ENCODE measurements around the gene ZNF385C. TPM values are rescaled to one million over a fixed set of nuclear protein-coding genes. Genes with fewer than 3 reads are reported as not detected.
A peak's percentile ranks its signal among the peaks of the same experiment; 100 is the strongest.
"Not testable (repeated sequence)": the region's sequence is repeated elsewhere in the genome, so short reads cannot be mapped to it uniquely, and the experiment has no call there.

Gene ZNF385C, protein sequence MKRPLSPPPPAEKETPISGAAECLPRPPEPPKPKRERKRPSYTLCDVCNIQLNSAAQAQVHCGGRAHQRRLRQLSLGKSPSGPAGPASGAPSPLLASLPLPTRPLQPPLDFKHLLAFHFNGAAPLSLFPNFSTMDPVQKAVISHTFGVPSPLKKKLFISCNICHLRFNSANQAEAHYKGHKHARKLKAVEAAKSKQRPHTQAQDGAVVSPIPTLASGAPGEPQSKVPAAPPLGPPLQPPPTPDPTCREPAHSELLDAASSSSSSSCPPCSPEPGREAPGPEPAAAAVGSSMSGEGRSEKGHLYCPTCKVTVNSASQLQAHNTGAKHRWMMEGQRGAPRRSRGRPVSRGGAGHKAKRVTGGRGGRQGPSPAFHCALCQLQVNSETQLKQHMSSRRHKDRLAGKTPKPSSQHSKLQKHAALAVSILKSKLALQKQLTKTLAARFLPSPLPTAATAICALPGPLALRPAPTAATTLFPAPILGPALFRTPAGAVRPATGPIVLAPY
- total RNA-seq = 1 to 10 TPM in 1 of 4 donors, under 1 TPM in 1, not detected in 2; 0.53 to 1.3 TPM

DNA sequence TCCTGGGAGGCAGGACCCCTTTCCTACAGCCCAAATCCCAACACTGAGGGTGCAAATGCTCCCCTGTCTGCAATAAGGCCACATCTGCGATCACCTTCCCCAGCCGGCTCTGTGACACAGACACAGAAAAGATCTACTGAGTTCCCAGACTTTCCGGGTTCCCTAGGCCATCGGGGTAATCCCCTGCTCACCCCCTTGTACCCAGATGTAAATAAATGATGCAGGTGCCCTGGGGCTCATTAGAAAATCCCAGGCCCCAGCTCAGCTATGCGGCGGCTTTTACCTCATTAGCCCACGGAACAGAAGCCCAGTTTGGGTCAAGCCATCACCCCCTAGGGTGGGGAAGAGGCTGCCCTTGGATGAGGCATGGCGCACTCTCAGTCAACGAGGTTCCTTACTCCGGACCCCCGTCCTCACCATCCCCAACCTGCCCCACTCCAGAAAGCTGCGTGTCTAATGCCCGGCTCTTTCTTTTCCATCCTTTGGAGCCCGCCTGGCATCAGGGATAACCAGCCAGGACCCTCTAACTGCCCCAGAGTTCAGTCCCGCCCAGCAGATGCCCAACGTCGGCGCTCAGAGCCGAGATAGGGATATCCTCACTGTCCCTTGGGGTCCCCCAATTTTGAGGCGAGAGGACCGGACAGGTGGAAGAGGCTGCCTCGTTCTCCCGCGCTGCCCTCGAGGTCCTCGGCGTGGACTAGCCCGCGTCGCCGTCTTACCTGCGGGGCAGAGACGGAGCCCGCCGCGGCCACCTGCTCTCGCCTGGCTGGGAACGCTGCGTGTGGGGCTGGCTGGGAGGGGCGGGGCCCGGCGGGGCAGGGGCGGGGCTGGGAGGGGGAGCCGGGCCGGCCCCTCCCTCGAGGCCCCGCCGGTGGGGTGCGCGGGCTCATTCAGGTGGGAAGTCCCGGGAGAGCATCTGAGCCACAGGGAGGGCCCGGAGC, at the start of gene ZNF385C:
TSS of gene ZNF385C (minus strand) at position 783 of the 941 bp plus-strand sequence. CDS start 35,417 bp downstream, outside the sequence.
- Histone ChIP-seq H3K27ac (peak within 1 kb of the TSS in 1 of 4 donors; percentile 7), H3K27me3 (peaks cover 0 to 8% of the 10 kb centered on the region in 2 donors), H3K9me3 (no peaks in the 10 kb centered on the region), H3K4me1 (peaks cover 0 to 11% (median 9%) of the 10 kb centered on the region in 4 donors), H3K4me3 (peak within 1 kb of the TSS; percentile 12 to 43 (median 22)), H3K36me3 (no peaks in the 10 kb centered on the region)
- DNase-seq = peak in 2 of 3 donors; percentile 39 to 58
- TF ChIP-seq POLR2A (IDR thresholded peaks at IDR 0.05) = no peak
- TF ChIP-seq, protein P1, sequence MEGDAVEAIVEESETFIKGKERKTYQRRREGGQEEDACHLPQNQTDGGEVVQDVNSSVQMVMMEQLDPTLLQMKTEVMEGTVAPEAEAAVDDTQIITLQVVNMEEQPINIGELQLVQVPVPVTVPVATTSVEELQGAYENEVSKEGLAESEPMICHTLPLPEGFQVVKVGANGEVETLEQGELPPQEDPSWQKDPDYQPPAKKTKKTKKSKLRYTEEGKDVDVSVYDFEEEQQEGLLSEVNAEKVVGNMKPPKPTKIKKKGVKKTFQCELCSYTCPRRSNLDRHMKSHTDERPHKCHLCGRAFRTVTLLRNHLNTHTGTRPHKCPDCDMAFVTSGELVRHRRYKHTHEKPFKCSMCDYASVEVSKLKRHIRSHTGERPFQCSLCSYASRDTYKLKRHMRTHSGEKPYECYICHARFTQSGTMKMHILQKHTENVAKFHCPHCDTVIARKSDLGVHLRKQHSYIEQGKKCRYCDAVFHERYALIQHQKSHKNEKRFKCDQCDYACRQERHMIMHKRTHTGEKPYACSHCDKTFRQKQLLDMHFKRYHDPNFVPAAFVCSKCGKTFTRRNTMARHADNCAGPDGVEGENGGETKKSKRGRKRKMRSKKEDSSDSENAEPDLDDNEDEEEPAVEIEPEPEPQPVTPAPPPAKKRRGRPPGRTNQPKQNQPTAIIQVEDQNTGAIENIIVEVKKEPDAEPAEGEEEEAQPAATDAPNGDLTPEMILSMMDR (IDR thresholded peaks at IDR 0.05) = no peak

DNA sequence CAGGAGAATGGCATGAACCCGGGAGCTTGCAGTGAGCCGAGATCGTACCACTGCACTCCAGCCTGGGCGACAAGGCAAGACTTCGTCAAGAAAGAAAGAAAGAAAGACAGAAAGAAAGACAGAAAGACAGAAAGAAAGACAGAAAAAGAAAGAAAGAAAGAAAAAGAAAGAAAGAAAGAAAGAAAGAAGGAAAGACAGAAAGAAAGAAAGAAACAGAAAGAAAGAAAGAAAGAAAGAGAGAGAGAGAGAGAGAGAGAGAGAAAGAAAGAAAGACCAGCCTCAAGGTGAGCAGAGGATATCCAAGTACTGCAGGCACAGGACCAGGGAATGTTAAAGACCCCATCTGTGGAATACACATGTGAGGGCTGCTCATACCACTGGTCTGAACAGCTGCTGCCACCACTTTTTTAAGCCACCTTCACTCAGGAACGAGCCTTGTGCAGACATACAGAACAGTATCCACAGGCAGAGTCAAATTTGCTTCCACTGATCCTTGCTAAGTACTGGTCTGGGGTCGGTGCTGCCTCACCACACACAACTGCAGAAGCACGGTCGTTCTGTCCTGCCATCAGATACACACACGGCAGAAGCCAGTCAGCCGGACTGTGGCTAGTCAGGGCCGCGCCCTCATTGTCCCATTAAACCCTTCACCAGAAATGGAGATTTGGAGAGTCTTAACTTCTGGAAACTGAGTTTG, 48.8 kb upstream of the ZNF385C start:
- H3K36me3 ChIP-seq = peaks cover 0 to 58% (median 0%) of the 10 kb centered on the region in 3 donors
- TF ChIP-seq, protein P1 (IDR thresholded peaks at IDR 0.05) = no peak
- TF ChIP-seq POLR2A (IDR thresholded peaks at IDR 0.05) = no peak

DNA sequence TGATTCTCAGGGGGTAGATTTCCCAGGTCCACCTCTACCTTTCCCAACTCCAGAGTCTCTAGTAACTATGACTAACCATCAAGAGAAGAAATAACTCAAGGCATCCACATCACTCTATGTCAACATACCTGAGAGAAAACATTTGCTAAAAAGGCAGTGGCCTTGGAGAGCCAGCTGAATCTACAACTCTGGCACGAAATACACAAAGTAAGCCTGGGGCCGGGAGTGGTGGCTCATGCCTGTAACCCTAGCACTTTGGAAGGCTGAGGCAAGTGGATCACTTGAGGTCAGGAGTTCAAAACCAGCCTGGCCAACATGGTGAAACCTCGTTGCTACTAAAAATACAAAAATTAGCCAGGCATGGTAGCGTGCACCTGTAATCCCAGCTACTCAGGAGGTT, 44.9 kb upstream of the ZNF385C start:
- H3K4me3 ChIP-seq, DNase-seq, H3K9me3 ChIP-seq, H3K27ac ChIP-seq, H3K27me3 ChIP-seq: not testable (repeated sequence)
- peaks cover 0 to 25% (median 2%) of the 10 kb centered on the region in 4 donors for H3K4me1 ChIP-seq
- H3K36me3 ChIP-seq = peaks cover 0 to 53% (median 0%) of the 10 kb centered on the region in 3 donors

More for the DNA sequence above, 48.8 kb upstream of the ZNF385C start:
- H3K4me1 ChIP-seq = peaks cover 0 to 10% (median under 1%) of the 10 kb centered on the region in 4 donors
- H3K9me3 ChIP-seq = no peaks in the 10 kb centered on the region
- no peak for DNase-seq
- no peak overlapping the region for H3K27ac ChIP-seq
- no peaks in the 10 kb centered on the region for H3K27me3 ChIP-seq
- H3K4me3 ChIP-seq = no peak overlapping the region

DNA sequence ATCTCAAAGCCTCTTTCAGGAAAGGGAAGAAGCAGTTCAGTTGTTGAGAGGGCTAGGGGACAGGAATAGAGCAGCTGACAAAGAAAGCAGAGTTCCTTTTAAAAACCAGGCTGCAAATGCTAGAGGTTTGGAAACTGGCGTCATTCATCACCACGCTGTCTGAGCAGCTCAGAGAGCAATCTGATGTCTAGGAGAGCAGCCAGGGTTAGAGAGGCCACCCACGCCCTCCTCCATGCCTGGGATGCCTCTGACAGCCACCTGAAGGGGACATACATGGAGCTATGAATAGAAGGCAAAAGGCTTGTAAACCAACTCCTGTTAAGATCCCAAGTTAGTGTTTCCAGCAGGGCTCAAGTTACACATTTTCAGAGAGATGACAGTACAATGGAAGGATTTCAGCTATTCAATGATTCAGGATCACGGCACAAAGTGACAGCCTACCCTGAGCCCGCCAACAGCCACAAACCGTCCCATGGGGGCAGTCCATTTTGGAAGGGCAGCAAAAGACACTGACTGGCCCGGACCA, 44.2 kb upstream of the ZNF385C start:
- Histone ChIP-seq H3K4me3 (no peak overlapping the region), H3K27me3 (no peaks in the 10 kb centered on the region), H3K27ac (no peak overlapping the region), H3K36me3 (peaks cover 0 to 47% (median 0%) of the 10 kb centered on the region in 3 donors), H3K9me3 (no peaks in the 10 kb centered on the region), H3K4me1 (peaks cover 0 to 30% (median 2%) of the 10 kb centered on the region in 4 donors)
- TF ChIP-seq, protein P1 (IDR thresholded peaks at IDR 0.05) = no peak
- no peak for TF ChIP-seq POLR2A (IDR thresholded peaks at IDR 0.05)
- DNase-seq = no peak

DNA sequence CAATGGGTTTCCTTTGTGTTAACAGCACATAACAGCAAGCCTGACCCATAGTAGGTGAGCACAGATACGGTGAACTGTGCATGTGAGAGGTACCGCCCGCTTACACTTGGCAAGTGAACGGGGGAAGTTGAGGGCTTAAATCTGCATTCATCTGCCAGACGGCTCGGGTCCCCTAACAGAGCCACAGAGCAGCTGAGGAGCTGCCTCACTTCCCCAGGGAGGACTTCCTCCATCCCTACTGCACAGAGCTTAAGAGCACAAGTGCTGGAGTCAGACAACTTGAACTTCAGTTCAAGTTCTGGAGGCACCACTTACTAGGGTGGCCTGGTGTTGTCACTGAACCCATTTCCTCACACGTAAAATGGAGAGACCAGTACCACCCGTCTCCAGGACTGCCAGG, 43.1 kb upstream of the ZNF385C start:
- peaks cover 0 to 36% (median 0%) of the 10 kb centered on the region in 3 donors for H3K36me3 ChIP-seq
- no peak overlapping the region for H3K4me3 ChIP-seq
- DNase-seq = no peak
- H3K9me3 ChIP-seq = no peaks in the 10 kb centered on the region
- TF ChIP-seq, protein P1 (IDR thresholded peaks at IDR 0.05) = no peak
- no peak for TF ChIP-seq POLR2A (IDR thresholded peaks at IDR 0.05)
- H3K4me1 ChIP-seq = peaks cover 0 to 39% (median 6%) of the 10 kb centered on the region in 4 donors
- H3K27ac ChIP-seq = no peak overlapping the region
- no peaks in the 10 kb centered on the region for H3K27me3 ChIP-seq

DNA sequence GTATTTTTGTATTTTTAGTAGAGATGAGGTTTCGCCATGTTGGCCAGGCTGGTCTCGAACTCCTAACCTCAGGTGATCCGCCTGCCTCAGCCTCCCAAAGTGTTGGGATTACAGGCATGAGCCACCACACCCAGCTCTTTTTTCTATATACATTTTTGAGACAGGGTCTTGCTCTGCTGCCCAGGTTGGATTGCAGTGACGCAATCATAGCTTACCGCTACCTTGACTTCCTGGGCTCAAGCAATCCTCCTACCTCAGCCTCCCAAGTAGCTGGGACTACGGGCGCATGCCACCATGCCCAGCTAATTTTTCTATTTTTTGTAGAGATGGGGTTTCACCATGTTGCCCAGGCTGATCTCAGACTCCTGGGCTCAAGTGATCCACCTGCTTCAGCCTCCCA, 42.4 kb upstream of the ZNF385C start:
- H3K9me3 ChIP-seq, H3K27me3 ChIP-seq, DNase-seq, H3K4me3 ChIP-seq, H3K27ac ChIP-seq: not testable (repeated sequence)
- peaks cover 0 to 31% (median 0%) of the 10 kb centered on the region in 3 donors for H3K36me3 ChIP-seq
- H3K4me1 ChIP-seq = peaks cover 0 to 46% (median 13%) of the 10 kb centered on the region in 4 donors
